HPDE6-E6E7 (cell line): ENCODE measurements around the gene IL26.
A peak's percentile ranks its signal among the peaks of the same experiment; 100 is the strongest.
"Not testable (repeated sequence)": the region's sequence is repeated elsewhere in the genome, so short reads cannot be mapped to it uniquely, and the experiment has no call there.

Experiments
- DNase-seq: peaks from one replicate; pipeline ENCODE4 v3.0.0; 2011; ENCODE audit warnings: missing footprints; ENCODE audit errors: extremely low spot score

Gene IL26

DNA sequence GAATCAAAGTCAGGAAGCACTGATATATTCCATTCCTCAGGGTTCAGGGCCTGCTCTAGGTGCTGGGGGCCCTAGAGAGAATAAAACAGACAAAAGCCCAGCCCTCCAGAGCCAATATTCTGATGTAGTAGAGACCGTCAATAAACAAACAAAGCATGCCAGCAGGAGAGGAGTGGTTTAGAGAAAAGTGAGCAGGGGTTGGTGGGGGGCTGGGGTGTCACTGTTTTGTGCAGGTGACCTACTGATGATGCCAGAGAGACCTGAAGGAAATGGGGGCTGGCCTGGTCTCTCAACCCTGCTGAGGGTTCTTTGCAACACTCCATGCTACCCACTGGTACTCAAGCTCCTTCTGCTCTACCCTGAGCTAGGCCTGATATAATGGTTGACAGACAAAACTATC is 26.5 kb downstream of the IL26 start:
- no peak for DNase-seq

DNA sequence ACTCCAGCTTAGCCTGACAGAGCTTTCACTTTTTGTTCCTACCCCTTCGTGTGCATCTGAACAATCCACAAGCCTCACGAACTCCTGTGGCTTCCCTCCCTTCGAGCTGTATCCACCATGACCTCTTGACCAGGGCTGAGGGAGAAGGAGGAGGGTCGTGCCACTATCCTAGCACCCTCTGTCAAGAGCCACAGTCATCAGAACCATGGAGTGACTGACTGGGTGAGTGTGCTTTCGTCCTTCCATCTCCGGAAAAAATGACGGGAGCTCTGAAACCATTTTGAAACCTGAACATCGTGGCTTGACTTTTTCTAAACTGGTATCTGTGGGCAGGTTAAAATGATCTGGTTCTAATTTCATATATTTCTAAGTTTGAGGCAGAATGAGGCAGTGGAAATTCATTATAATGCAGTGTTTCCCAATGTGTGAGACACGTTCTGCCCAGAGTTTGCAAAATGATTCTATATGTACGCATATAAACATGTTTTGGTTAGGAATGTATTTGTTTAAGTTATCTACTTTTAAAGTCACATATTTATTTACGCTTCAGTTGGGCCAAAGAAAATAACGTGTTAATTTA is 27.0 kb downstream of the IL26 start:
- no peak for DNase-seq

DNA sequence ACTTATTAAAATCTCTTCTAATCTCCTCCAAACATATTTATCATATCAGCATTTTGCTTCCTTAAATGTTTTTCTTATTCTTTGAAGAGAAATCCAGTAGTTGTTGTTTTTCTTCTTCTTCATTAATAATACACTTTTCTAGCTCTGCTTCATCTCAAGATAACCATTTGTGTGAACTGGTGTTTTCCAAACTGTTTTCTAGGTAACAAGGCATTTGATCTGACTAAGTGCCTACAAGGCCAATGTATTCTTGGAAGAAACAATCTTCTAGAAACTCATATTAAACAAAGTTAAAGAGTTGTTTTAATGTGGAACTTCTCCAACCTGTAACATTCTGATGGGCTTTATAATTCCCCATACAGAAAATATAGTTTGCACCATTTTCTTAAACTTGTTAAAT is 35.3 kb downstream of the IL26 start:
- no peak for DNase-seq

DNA sequence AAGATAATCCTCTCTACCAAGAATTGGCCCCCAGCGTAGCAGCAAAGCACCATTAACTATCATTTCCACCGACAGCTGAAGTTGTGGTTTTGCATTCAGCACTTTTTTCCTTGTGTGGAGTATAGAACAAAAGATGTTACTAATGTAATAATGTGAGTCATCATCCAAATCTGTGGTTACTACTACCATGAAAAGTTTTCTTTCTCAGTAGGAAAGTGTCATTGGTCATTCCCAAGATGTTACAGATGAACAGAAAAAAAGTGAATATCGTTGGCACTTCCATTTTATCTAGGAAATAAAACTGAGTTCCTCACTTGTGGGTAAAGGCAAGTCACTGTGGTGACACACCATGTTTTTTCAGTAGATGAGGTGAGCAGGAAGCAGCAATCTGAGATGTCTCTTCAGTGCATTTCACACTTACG is 35.8 kb downstream of the IL26 start:
- DNase-seq = peak; percentile 76

DNA sequence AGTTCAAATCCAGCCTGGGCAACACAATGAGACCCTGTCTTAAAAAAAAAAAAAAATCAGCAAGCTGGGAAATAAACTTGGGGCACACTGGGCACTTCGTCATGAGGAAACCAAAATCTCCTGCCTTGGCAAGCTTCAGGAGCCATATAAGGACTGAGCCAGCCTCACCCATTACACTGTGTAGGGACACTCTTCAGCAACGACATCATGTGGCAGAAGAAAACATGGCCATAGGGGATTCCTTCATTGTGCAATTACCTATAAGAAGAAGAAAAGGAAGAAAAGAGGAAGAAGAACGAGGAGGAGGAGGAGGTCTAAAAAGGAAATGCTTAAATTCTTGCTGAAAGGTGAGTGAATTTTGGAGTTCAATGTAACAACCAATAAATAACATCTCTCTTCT is 40.0 kb downstream of the IL26 start:
- DNase-seq = no peak

DNA sequence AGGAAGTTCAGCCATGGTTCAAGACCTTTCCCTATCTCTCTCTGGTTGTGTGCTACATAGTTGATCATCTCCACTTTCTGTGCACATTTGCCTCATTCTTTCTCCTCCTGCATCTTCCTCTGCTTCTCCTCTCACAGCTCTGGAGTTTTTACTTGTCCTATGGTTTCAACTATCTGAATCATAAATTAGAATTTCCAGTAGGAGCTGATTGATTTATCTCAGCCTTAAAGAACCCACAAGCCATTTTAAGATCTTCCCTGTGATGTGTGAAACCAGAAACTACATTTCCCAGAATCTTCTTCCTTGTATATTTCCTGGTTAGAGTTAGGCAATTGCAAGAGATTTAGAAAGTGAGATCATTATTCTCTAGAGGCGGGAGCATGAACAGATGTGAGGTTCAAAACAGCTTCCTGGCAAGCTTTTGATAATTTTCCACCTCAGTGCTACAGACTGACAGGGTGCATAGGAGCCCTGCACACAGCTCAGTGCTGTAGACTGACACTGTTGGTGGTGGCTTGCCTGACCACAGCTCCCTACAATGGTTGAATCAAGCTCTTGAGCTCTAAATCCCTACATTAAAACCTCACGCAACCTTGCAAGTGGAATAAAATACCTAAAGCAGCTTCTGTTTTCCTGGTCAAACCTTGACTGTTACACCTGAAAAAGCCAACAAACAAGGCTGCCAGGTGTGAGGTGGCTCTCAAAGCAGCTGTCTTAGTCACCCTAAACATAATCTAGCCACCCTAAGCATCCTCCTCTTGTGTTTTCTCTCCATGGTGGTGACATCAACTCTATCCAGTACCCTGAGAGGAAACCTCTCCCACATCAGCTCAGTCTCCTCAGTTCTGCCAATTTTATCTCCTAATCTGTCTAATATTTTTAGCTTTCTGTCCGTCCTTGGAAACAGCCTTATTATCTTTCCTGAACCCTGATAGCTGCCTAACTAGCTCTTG is 44.5 kb downstream of the IL26 start:
- DNase-seq = no peak

- DNase-seq = no peak
Observed at GRCh38 chr12:68178774-68179439, 46.7 kb downstream of the IL26 start.

DNA sequence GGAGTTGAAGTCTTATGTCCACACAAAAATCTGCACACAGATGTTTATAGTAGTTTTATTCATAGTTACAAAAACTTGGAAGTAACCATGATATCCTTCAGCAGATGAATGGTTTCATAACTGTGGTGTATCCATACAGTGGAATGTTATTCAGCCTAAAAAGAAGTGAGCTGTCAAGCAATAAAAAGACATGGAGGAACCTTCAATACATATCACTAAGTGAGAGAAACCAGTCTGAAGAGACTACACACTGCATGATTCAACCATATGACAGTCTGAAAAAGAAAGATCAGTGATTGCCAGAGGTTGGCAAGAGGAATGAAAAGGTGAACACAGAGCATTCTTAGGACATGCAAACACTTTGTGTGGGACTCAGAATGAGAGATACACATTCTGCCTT is 47.4 kb downstream of the IL26 start:
- DNase-seq = no peak

GRCh38 chr12:68177562-68177961 is 48.0 kb downstream of the IL26 start:
- DNase-seq = no peak

- no peak for DNase-seq
Observed at GRCh38 chr12:68176257-68176656, 49.4 kb downstream of the IL26 start.

DNA sequence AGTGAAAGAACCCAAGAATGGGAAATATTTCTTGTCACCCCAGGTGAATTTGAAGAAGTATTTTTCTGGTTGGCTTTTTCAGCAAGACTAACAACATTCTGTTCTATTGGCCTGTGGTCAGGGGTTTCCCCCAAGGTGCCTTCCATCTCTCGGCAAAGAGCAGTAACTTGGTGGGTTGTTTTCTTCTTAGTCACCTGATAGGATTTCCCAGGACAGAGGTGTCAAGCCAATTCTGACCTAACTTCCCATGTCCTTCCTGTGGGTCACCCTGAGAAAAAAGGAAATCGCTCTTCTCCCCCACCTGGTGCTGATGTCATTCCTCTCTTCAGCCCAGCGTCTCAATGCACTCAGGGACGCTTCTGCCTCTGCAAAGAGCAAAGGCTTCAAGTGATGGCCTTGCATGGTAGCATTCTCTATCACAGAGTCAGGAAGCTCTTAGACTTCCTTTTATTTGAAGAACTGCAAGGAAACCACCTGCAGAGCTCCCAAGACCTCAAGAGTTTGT is 50.0 kb downstream of the IL26 start:
- DNase-seq = no peak

DNA sequence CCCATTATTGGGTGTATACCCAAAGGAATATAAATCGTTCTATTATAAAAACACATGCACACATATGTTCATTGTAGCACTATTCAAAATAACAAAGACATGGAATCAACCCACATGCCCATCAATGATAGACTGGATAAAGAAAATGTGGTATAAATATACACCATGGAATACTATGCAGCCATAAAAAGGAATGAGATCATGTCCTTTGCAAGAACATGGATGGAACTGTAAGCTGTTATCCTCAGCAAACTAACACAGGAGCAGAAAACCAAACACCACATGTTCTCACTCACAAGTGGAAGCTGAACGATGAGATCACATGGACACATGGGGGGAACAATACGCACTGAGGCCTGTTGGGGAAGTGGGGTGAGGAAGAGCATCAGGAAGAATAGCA is 50.8 kb downstream of the IL26 start:
- not testable (repeated sequence) for DNase-seq

- no peak for DNase-seq
Observed at GRCh38 chr12:68173792-68174191, 51.8 kb downstream of the IL26 start.

DNA sequence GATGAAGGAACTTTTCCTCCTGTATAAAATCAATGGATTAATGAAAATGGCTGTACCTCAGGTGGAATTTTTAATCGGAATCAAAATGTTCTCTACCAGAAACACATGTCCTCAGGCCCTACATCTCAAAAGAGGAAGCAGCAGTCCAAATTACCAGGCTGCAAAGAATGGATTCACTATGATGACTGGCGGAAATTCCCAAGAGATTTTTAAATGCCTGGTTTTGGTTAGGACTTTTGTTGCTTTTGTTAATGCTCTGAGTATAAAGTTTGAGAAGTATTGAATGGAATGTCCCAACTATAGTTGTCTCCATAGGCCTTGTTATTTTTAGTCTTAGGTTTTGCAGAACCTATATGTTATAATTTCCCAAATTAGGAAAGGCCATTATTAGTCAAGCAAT is 54.9 kb downstream of the IL26 start:
- no peak for DNase-seq

- DNase-seq = no peak
Observed at GRCh38 chr12:68169213-68169889, 56.3 kb downstream of the IL26 start.

DNA sequence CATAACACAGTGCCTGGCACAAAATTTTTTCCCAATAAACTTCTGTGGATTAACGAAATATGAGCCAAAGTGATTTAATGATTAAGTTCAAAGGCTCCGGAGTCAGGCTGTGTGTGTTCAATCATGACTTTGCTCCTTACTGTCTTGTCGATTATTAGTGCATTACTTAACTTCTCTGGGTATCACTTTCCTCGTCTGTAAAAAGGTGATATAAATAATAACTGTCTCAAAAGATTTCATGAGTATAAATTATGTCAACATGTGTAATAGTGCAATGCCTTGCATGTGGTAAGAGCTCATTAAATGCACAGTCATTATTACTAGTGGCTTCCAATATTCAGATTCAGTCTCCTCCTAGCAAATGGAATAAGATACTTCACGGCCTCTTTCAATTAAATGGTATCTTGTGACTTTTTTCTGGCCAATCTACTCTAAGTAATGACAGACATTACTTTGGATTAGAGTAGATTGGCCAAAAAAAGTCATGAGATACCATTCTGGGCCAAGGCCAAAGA is 59.2 kb downstream of the IL26 start:
- DNase-seq = no peak

GRCh38 chr12:68163560-68164081 is 62.0 kb downstream of the IL26 start:
- DNase-seq = no peak

DNA sequence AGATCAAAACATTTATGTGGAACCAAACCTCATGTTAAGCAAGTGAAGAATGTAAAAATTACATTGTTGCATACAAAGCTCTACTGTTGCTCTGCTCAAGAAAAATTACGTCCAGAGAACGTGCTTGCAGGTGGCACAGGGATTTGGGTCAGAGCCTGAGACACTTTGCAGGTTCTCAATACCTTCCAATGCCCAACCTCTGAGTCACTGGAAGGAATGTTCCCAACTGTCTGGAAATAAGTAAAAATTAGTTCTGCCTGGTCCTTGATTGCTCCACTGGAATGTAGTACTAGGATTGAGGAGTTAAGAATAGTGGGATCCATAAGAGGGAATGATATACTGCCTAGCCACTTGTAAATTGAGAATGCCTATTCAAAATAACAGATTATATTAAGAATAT is 63.2 kb downstream of the IL26 start:
- DNase-seq = no peak

GRCh38 chr12:68159681-68160304 is 65.8 kb downstream of the IL26 start, which contains the start of gene IFNG:
IFNG (minus strand) TSS chr12:68159740; CDS start chr12:68159615, 125 bp downstream.
- DNase-seq = no peak

- no peak for DNase-seq
Observed at GRCh38 chr12:68158432-68158831, 67.2 kb downstream of the IL26 start.

GRCh38 chr12:68157380-68157779 is 68.2 kb downstream of the IL26 start:
- DNase-seq = no peak
